GM19452 (cell line): ENCODE data around the gene ABTB2.

ENCODE experiments used
- ATAC-seq: cut with Tn5 transposase; IDR thresholded peaks from one replicate; pipeline ENCODE4 v1.9.1; 2021; ENCODE audit not compliant: unreplicated experiment

ABTB2 gene

DNA sequence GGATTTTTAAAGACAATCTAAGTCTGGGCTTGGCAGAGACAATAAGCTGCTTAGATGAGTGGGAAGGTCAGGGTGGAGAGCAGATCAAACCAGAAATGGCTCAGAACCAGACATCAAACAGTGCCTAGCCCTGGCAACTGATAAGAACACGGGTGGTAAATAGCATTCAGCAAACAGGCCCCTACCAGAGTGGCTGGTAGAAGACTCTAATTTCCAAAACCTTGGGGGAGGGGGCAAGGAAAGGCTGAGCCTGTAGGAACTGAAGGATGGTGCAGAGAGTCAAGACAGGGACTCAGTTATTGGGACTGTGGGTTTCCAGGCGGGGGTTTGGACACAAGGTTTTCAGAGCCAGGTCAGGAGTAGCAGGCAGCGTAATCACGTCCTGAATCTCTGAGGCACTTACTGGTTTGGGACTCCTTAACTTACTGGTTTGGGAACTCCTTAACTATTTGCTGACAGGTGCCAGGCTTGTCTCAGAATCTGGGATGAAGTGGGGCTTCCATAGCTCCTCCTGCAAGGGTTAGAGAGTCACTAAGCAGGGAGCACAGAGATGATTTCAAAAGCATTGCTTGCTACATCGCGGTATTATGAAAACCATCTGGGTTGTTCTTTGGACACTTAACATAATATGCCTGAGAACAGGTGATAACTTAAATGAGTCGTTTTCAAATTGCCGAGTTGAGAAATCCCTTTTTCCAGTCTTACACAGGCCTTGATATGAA lies 5.7 kb upstream of the ABTB2 start:
- ATAC-seq, result no peak

DNA sequence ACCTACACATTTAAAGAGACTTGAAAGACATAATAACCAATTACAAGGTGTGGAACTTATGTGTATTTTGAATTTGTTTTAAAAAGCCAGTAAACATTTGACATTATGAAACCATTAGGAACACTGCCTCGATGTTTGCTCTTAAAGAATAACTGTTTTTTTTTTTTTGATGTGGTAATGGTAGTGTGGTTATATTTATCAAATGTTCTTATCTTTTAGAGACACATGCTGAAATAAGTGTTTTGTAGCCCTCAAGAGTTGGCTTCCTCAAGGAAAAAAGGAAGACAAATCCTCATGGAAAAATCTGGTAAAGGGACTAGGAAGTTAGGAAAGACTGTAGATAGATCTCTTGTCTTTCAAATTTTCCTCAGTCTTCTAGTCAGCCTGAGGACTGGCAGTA lies 2.2 kb upstream of the ABTB2 start:
- ATAC-seq, result no peak

DNA sequence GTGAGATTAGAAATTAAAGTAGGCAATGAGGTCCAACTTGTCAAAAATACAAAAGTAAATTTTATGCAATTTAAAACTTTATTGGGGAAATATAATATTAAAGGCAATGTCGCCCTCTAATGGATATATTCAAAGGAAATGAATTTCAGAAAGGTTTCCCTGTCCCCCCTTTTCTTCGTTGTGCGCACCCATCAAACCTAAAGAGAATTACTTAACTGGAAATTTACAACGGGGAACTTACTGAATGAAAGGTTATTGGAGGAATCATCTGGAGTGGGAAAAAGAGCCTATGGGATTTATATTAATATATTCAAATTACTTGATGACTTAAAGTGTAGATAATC lies 1.7 kb upstream of the ABTB2 start:
- no peak for ATAC-seq

DNA sequence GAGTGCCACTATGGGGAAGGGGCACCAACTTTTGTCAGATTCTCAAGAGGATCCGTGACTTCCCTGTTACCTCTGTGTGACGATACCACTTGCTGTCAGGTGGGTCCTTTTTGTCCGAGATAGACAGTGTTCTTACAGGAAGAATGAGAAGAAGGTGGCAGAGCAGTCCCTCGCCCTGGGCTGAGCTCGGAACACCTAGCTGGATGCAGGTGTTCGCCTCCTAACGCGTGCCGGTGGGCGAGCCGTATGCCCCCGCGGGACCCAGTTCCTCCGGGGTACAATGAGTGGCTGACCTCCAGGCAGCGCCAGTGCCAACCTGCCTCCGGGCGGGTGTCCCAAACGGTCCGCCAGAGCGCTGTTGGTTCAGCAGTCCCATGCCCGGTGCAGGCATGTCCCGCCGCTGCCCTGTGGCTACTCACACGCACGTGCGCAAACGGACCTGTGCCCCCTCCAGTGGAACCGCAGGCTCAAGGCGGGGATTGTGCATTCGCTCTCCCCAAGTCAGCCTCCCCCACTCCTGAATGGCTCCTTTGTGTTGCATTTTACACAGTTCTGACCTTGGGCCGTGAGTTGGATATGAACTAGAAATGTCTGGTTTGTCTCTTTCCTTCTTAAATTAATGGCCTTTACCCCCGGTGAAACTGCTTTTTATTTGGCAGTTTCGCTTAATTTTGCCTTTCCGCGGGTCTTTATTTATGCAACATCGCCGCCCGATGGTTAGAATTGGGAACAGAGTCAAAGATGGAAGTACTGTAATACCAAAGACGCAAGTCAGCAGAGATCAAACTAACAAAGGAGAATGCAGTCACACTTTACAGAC lies 1.1 kb upstream of the ABTB2 start:
- ATAC-seq, result no peak

DNA sequence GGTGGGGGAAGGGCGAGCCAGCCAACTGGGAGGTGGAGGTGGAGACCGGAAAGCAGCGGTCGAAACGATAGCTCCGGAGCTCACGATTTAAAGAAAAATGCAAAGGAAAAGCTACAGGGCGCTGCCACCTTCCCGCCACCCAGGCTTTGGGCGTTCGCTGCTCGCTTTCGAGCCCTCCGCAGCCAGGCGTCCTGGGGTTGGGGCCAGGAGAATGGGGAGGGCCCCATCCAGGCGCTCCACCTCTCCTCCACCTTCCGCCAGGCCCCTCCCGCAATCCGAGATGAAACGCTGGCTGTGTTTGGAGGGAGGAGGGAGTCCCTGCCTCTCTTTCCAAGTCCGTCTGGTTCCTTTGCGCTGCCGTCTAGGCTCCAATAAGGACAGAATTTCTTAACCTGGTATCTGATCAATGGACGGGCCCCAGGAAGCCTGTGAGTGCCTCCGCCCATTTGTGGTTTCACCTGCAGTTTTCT lies 483 bp upstream of the ABTB2 start:
- no peak for ATAC-seq

DNA sequence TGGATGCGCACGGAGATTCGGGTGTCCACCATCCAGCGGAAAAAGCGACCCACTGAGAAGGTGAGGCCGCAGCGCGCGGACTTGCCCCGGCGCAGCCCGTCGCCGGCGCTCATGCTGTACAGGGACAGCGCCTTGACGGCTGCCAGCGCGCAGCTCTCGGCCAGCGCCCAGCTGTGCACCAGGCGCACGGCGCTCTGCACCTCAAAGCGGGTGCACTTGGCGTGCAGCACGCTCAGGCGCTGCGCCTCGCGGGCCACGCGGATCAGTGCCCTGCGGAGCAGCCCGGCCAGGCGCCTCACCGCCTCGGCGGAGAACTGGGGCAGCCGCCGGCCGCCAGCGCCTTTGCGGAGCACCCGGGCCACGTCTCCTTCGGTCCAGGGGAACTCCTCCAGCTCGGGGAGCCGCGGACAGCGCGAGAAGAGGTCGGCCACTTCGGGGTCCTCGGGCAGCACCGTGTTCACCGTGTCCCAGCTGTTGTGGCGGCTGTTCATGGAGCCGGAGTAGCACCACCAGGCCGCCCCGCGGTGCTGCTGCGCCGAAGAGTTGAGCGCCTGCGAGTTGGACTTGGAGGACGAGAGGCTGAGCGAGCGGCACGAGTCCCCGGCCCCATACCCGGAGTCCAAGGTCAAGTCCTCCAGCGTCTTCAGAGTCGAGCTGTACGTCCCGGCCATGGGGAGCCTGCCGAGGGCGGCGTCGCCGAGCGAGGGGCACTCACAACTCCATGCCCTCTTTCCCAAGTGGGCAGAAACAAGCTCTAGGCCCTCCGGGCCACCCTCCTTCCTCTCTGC lies 703 bp downstream of the ABTB2 start:
- ATAC-seq, result no peak

DNA sequence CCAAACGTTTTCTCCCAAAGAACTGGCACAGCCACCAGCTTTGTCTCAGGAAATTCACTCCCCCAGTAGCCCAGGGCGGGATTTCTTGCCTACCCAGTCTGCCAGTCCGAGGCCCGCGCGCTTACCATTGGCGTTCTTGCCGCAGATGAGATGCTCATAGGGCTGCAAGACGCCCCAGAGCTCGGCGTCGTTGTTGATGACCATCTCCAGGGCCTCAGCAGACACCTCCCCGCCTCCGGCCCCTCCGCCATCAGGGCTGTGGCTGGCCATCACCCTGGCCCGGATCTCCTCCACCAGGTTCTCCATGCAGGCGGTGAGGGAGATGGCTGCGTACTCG lies 1.3 kb downstream of the ABTB2 start:
- no peak for ATAC-seq

DNA sequence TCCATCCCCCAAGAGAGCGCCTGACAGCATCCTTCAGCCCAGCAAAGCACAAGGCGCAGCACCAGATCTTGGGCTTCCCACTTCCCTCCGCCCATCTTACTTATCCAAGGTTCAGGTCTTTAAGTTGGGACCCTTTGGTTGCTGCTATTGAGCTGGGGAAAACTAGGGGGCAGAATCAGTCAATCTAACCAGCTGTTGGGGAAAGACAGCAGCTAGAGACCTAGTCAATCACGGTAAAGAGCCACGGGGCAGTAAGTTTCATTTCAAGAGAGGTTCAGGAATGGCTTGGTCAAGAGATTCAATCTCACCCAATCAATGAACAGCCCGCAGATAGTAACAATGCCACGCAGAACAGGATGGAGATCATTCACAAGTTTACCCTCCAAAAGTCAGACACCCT lies 1.7 kb downstream of the ABTB2 start:
- no peak for ATAC-seq

DNA sequence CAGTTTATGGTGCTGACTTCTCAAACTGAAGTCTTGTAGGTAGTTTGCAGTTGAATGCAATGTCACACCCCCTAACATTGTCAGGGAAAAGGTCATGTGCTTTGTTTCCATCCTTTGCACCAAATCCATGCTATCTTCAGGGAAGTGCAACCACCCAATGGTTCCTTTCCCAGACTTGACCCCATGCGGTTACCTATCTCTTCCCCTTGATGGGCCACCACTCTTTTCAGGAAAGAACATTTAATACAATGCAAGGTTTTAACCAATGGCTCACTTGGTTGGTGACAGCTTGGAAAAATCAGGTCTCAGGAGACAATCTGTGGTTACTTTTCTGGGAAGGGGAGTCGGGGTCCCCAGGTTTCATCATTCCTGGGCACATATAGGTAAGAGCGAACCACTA lies 2.1 kb downstream of the ABTB2 start:
- no peak for ATAC-seq

DNA sequence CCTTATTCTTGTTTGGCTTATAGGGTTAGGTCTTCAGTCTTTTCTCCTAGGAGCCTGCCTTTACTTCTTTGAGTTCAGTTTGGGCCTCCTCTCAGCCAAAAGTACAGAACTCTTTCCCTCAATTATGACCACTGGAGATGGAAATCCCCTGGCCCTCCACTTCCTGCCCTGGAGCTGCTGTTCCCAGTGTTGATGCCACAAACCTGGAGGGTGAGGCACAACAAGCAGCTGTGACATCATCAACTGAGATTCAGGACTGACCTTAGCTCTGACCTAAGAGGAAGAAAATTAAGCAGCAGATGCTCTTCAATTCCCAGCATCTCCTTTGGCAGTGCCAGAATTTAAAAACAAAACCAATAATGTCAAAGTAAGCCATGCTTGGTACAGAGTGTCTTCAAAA lies 3.0 kb downstream of the ABTB2 start:
- ATAC-seq, result no peak

DNA sequence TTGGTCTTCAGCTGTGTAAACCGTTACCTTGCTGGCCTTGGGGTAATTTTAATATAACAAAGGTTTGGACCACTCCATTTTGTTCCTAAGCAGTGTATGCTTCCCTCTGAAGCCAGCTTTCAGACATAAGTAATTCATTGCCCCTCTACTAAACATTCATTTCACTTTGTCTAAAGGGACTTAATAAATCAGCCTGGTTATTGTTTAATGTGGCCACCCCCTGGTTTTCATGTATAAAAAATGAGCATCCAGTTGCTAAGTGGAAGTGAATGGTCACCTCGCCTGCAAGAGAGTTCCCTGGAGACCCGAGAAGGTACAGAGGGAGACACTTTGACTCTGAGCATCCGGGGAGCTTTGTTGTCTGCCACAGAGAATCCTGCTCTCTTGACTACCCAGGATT lies 3.9 kb downstream of the ABTB2 start:
- ATAC-seq, result no peak

DNA sequence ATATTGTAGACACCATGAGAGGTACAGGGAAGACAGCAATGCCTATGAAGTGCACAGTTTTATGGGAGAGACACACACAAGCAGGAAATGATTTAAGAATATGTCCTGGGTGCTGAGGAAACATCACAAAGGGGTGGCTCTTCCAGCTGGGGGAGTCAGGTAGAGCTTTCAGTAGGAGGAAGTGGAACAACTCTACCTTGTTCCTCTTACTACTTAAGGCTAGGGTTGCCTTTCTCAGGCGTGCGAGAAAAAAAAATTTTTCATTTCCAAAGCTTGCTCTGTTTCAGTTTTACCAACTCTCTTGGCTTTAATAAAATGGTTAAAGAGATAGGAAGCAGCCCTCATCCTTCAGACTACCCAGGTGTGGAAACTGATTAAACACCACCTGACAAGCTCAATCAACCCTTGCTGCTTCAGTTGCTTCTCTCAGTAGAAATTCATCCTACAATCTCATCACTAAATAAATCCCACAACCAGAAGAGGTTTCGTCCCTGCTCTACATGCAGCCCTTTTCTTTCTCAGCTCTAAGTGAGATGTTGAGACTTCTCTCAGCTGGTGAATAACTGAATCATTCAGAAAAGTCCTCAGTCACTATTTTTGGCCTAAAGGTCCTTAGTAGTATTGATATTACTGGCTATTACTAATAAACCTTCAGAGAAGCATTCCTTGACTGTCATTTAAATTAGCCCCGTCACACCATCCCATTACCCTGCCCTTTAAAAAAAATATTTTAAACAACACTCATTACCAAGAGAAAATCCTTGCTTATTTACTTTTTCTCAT lies 5.9 kb downstream of the ABTB2 start:
- no peak for ATAC-seq

DNA sequence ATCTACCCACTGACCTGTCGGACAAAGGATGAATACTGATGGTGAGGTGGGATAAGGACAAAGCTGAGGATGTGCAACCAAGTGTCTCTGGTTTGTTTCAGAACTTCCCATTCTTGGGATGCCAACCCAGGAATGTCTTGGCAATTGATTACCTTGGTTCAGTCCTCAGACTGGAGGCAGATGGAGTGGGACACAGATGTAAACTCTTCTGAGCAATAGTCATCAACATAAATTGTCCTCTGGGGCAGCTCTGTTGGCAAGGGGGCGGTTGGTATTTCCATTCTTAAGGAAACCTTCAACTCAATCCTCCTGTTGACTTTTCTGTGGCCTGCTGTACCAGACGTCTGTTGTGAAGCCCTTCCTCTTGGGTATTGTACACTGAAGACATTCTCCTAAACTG lies 6.8 kb downstream of the ABTB2 start:
- ATAC-seq, result no peak

DNA sequence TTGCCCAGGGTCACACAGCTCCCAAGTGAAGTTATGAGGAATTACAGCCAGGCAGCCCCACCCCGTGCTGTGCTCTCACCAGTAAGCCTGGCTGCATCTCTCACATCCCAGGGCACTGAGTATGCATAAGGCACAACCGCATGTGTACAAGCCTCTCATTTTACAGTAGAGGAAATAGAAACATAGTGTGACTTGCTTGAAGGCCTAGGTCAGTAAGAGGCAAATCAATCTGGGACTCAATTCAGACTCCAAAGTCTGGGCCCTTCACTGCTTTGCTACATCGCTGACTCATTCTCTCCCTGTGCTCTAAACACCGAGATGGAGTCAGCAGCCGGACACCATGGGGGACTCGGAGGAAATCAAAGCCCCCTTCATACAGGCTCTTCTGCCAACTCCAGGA lies 7.9 kb downstream of the ABTB2 start:
- no peak for ATAC-seq

DNA sequence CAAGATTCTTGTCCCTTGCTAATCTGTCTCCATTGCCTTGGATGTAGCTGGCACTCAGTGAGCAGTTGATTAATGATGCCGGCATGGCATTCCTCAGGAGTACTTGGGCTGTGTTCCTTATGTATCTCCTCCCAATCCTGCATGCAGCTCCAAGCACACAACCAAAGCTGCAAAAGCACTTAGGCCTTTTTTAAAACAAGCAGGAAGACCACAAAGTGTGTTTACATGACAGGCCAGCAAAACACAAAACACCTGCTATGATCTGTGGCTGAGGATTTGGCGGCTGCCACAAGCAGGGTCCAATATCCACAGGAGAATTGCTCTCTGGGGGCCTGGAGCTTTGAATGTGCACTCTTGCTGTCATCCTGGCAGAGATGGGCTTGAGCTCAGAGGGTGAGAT lies 8.9 kb downstream of the ABTB2 start:
- ATAC-seq, result no peak

DNA sequence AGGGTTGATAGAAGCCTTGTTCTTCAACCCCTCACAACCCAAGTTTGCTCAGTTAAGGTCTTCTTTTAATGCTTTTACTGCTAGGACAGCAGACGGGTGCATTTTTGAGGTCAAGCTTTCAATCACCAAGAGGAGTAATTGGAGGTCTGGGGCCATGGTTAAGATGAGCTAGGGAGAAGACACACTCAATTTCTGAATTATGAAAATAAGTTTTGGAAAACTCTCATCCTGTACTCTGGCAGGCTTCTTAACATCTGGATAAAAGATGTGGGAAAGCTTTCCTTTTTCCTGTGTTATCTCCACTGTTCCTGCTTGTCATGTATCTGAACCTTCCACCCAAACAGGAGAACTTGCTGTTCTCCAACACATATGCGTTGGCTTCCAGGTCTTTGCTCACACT lies 9.7 kb downstream of the ABTB2 start:
- no peak for ATAC-seq

DNA sequence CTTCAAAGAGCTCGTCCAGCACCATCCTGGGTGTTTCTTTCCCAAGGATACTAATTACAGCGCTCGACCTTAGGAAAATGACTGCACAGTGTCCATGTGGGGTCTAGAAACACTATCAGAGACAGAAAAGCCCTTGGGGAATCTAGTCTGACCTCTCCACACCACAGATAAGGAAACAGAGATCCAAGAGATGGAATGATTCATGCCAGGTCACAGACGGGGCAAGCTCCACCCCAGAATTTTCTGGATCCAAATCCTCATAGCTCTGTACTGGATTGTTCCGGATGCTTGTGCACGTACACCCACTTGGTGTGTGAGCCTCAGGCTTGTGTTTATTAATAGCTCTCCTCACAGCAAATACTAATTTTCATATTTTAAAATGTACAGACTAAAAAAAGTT lies 11.3 kb downstream of the ABTB2 start:
- no peak for ATAC-seq

DNA sequence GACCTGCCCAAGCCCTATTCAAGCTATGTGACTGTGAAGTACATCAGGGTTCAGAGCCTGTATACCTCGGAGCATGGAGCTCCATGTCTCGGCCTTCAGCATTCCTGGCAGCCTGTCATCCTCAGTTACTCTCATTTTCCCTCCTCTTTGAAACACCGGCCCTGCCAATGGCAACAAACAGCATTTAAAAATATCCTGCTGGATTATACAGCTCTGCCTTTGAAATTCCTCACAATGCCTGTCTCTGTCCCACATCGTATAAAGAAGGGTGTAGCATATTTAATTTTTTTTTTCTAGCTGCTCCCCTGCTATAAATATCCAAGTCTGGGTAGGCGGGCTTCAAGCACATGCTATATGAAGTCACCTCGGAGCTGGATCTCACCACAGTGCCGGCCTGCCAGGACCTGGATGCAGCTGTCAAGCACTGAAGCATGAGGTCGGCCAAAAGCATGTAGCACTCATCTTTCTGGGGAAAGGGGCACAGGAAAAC lies 11.8 kb downstream of the ABTB2 start:
- ATAC-seq, result no peak

DNA sequence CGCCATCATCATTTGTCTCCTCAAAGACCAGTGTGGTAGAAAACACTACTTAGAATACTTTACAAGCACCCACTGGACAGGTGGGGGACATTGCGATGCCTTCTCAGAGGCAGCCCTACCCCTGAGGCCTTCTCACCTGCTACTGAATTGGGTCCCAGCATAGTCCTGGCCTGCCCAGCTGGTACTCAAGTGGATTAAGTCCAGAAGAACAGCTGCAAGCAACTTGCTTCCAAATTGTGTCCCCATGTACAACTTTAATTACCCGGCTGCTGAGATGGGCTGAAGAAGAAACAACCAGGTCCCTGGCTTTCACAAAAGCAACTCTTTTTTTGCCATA lies 12.3 kb downstream of the ABTB2 start:
- no peak for ATAC-seq

DNA sequence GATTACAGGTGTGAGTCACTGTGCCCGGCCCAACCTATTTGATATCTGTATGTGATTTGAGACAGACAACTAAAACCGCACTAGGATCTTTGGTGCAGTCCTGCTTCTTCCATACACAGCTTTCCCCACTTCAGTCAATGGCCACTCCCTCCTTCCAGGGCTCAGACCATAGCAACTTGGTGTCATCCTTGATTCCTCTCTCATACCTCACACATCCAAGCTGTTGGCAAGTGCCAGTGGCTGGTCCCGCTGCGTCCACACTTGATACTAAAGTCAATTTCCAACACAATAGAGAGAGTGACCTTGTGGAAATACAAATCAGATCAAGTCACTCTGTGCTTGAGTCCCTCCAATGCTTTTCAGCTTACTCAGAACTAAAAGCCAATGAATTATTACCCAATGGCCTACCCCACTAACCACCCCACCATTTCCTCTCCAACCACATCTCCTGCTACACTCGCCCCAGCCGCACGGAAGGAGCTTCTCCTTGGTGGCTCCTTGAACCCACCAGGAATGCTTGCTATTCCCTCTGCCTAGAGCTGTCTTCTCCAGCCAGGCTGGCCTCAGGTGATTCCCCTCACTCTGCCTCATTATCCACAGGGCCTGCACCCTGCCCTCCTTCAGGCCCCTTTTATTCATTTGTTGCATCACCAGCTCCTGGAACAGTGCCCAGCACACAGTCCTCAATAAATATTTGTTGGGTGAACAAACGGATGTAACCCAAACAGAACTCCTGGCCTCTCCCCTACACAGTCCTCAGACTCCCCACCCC lies 12.9 kb downstream of the ABTB2 start:
- no peak for ATAC-seq

DNA sequence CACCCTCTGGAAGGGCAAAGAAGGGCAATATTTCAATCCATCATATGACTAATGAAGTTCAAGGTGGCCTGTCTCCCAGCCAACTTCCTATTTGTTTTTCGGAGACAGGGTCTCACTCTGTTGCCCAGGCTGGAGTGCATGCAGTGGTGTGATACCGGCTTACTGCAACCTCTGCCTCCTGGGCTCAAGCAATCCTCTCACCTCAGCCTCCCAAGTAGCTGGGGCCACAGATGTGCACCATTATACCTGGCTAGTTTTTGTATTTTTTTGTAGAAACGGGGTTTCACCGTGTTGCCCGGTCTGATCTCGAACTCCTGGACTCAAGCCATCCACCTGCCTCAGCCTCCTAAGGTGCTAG lies 13.4 kb downstream of the ABTB2 start:
- ATAC-seq, result no peak
